Adrenal gland (tissue), 12 donors: ENCODE measurements around the gene ALG1. TPM values are rescaled to one million over a fixed set of nuclear protein-coding genes. Genes with fewer than 3 reads are reported as not detected.

Experiments used
- DNase-seq, 7 donors: peaks; one replicate each; pipeline ENCODE4 v3.0.0-alpha.2; 2019 to 2020
- H3K27ac ChIP-seq, 5 donors: fragments of 200-600 bp; sonication (generic) in 4 of 5; 1 replicate in 3 of 5; 2 replicates in 2 of 5; pipeline versions ENCODE4 v1.5.1 to v1.8.0; 2016 to 2020; ENCODE audit warnings: mild to moderate bottlenecking in 1 of 5
- H3K27me3 ChIP-seq: fragments of 200-600 bp; 2 replicates; pipeline ENCODE4 v1.8.0; 2021
- H3K36me3 ChIP-seq, 2 donors: fragments of 200-600 bp; replicated peaks in 1 of 2; 1 replicate in 1 of 2; 2 replicates in 1 of 2; pipeline versions ENCODE4 v1.5.1 to v1.8.0; 2018 to 2022
- H3K4me1 ChIP-seq, 2 donors: fragments of 200-600 bp; replicated peaks in 1 of 2; 1 replicate in 1 of 2; 2 replicates in 1 of 2; pipeline versions ENCODE4 v1.5.1 to v1.8.0; 2018 to 2021
- H3K4me3 ChIP-seq, 4 donors: fragments of 200-600 bp; sonication (generic) in 3 of 4; one replicate each; pipeline ENCODE4 v1.5.1; 2016 to 2018
- H3K9me3 ChIP-seq, 3 donors: fragments of 200-600 bp; sonication (generic) in 1 of 3; replicated peaks in 1 of 3; 1 replicate in 2 of 3; 2 replicates in 1 of 3; pipeline versions ENCODE4 v1.5.1 to v1.8.0; 2016 to 2021
- POLR2A ChIP-seq, 2 donors: fragments of 450-650 bp; IDR thresholded peaks; one replicate each; pipeline ENCODE4 v1.6.1; 2017; ENCODE audit warnings: antibody characterized with exemption in 2 of 2, mild to moderate bottlenecking in 2 of 2, moderate library complexity in 1 of 2
- WGBS, 4 donors: extraction: QIAGEN DNeasy Blood & Tissue Kit in 2 of 4; methylation state at CpG; one replicate each; pipeline versions ENCODE4 v1.1.5 to v1.1.7; 2013 to 2017; 5-methylcytosine and 5-hydroxymethylcytosine counted together
- intact Hi-C, 2 donors: fragments of 100-400 bp; cut with DNase I; formaldehyde crosslinking; loops; one replicate each; pipeline versions ENCODE4 v1.14.1 to v1.15.0; 2022 to 2023
- polyA plus RNA-seq, 3 donors: library from polyadenylated mRNA; stranded (reverse); fragments of 200-250 nt in 2 of 3; fragments of 350-450 nt in 1 of 3; fragmentation: Illumina TruSeq in 1 of 3; extraction: RNeasy Lipid Tissue Mini Kit (QIAGEN cat#74804) in 1 of 3; gene quantifications; one replicate each; pipeline ENCODE4 v1.2.3, GENCODE V29; 2013 to 2014
- total RNA-seq, 9 donors: library from RNA; depleted of rRNA in 4 of 9; stranded (reverse); fragments of >200 nt in 4 of 9; fragments of 120-200 nt in 1 of 9; fragmentation: NEBNext Ultra II Directional in 1 of 9; extraction: Animal tissue kit (Norgen Biotek cat#: 25700) in 1 of 9; gene quantifications; one replicate each; pipeline versions ENCODE4 v1.1.0 to v1.2.4, GENCODE V29; 2013 to 2023
- TF ChIP-seq, protein P1 (sequence below), 6 experiments: fragments of 450-650 bp in 4 of 6; fragments of 200-600 bp in 2 of 6; sonication (generic) in 1 of 6; IDR thresholded peaks; 1 replicate in 5 of 6; 2 replicates in 1 of 6; pipeline versions ENCODE4 v1.5.1 to v1.8.0; 2016 to 2021; ENCODE audit warnings: antibody characterized with exemption in 6 of 6, mild to moderate bottlenecking in 2 of 6, moderate library complexity in 1 of 6
- donor health status: healthy with polysubstance abuse.
- donor health status: Bipolar disorder and iron deficiency.
- donor health status: DM: yes; HTN: yes; CAD: no.
- donor health status: DM: no; HTN: no; CAD: no.
- donor health status: DM: no; HTN: no; CAD: no.
- donor health status: DM: yes; HTN: yes; CAD: no.

ALG1 gene
- total and polyA plus RNA-seq, 12 donors, result 19.2 to 207 (median 41.3) TPM

DNA sequence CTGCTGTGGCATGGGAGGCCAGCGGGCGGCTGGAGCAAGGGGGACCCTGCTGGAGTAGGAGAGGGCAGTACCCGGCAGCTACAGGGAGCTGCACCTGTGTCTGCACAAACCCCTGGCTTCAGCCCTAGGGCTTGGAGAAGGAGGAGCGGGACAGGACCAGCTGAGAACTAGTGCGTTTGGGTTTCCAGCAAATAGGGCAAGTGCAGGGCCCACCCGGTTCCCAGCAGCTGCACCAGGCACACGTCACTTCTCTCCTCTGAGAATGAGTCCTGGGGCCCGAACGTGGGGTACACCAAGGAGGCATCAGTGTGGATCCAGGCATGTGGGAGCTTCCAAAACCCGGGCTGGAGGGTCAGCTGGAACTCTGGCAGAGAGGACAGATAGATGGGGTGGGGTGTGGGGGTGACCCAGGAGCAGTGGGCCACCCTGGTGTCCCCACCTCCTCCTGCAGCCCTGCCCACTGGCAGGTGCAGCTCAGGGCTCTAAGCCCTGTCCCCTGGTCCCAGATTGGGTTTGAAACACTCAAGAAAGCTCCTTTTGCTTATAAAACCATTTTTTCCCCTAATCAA, 11.5 kb upstream of the ALG1 start:
- Histone ChIP-seq H3K27me3 (no peaks in the 10 kb centered on the region), H3K4me3 (no peak overlapping the region), H3K36me3 (no peaks in the 10 kb centered on the region), H3K4me1 (no peaks in the 10 kb centered on the region), H3K9me3 (no peaks in the 10 kb centered on the region), H3K27ac (no peak overlapping the region)
- DNase-seq, result no peak
- intact Hi-C loops, result no loop called here
- 80 to 84% (median 81%) methylated on average over 3 to 10 of the region's 10 CpGs for WGBS, 4 donors
- TF ChIP-seq, protein P1, sequence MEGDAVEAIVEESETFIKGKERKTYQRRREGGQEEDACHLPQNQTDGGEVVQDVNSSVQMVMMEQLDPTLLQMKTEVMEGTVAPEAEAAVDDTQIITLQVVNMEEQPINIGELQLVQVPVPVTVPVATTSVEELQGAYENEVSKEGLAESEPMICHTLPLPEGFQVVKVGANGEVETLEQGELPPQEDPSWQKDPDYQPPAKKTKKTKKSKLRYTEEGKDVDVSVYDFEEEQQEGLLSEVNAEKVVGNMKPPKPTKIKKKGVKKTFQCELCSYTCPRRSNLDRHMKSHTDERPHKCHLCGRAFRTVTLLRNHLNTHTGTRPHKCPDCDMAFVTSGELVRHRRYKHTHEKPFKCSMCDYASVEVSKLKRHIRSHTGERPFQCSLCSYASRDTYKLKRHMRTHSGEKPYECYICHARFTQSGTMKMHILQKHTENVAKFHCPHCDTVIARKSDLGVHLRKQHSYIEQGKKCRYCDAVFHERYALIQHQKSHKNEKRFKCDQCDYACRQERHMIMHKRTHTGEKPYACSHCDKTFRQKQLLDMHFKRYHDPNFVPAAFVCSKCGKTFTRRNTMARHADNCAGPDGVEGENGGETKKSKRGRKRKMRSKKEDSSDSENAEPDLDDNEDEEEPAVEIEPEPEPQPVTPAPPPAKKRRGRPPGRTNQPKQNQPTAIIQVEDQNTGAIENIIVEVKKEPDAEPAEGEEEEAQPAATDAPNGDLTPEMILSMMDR (IDR thresholded peaks at IDR 0.05), result no peak
- TF ChIP-seq POLR2A (IDR thresholded peaks at IDR 0.05), result no peak

DNA sequence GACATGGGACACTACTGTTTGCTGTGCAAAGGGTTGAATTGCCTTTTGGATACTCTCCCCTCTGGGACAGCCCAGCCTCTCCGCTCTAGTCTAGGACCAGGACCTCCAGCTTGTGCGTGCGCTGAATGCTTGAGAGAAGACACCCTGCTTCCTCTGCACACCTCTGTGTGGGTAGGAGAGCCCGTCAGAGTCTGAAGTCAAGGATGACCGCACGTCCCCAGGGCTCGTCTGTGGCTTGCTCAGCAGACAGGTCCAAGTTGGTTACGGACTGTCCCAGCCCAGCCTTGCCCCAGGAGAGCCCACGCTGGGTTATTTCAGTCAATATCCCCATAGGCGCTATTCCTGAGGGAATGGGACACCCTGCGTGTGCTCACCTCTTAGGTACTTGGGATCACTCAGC, 9.6 kb upstream of the ALG1 start:
- no peaks in the 10 kb centered on the region for H3K27me3 ChIP-seq
- TF ChIP-seq, protein P1 (IDR thresholded peaks at IDR 0.05), result no peak
- no peak for TF ChIP-seq POLR2A (IDR thresholded peaks at IDR 0.05)
- no peaks in the 10 kb centered on the region for H3K9me3 ChIP-seq
- H3K4me1 ChIP-seq, result no peaks in the 10 kb centered on the region
- WGBS, 4 donors, result 89 to 95% (median 92%) methylated on average over 5 to 11 of the region's 11 CpGs
- H3K27ac ChIP-seq, result no peak overlapping the region
- no peaks in the 10 kb centered on the region for H3K36me3 ChIP-seq
- H3K4me3 ChIP-seq, result no peak overlapping the region
- intact Hi-C loops, result no loop called here
- DNase-seq, result no peak

DNA sequence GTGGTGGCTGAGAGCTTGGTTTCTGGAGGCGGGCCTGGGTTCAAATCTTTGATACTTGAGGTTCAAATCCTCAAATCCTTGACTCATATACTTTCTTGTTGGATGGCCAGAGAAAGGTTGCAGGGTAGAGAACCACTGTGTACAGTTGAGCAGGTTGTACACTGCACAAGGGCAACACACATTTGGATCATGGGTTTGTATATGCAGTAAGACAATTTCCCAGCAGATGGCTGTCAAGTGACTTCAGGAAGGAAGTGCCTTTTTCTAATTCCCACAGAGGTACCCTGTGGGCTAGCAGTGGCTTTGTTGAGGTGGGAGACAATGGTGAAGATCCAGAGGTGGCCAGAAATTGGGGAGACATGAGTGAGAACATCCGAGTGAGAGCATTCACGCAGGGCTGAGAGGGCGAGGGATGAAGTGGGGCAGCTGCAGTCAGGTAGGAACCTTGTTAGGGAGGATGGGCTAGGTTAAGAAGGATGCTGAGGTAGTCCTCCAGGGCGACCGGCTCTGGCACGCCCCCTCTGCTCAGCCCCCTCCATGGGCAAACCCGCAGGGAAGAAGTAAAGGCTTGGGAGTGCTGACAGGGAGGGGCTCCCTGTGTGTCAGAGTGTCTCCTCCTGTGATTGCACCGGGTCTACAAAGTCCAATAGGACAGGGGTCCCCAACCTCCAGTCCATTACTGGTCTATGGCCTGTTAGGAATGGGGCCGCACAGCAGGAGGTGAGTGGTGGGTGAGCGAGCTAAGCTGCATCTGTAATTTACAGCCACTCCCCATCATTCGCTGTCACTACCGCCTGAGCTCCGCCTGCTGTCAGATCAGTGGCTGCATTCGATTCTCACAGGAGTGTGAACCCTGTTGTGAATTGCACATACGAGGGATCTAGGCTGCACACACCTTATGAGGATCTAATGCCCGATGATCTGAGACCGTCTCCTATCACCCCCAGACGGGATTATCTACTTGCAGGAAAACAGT, 8.6 kb upstream of the ALG1 start:
- Histone ChIP-seq H3K9me3 (no peaks in the 10 kb centered on the region), H3K36me3 (no peaks in the 10 kb centered on the region), H3K27me3 (no peaks in the 10 kb centered on the region), H3K27ac (no peak overlapping the region), H3K4me1 (no peaks in the 10 kb centered on the region), H3K4me3 (no peak overlapping the region)
- WGBS, 4 donors, result 71 to 75% (median 72%) methylated on average over 17 to 19 of the region's 19 CpGs
- DNase-seq, result no peak
- intact Hi-C loops, result no loop called here
- TF ChIP-seq POLR2A (IDR thresholded peaks at IDR 0.05), result no peak
- TF ChIP-seq, protein P1 (IDR thresholded peaks at IDR 0.05), result no peak

- DNase-seq, result no peak
- TF ChIP-seq, protein P1 (IDR thresholded peaks at IDR 0.05), result no peak
- no peak for TF ChIP-seq POLR2A (IDR thresholded peaks at IDR 0.05)
Measured at GRCh38 chr16:5064915-5065314, 6.7 kb upstream of the ALG1 start.

More at GRCh38 chr16:5064915-5065314, 6.7 kb upstream of the ALG1 start:
- no peaks in the 10 kb centered on the region for H3K36me3 ChIP-seq
- H3K4me3 ChIP-seq, result no peak overlapping the region
- 58 to 71% (median 63%) methylated on average over 6 to 7 of the region's 7 CpGs for WGBS, 4 donors
- H3K27ac ChIP-seq, result no peak overlapping the region
- no peaks in the 10 kb centered on the region for H3K9me3 ChIP-seq
- H3K27me3 ChIP-seq, result no peaks in the 10 kb centered on the region
- no peaks in the 10 kb centered on the region for H3K4me1 ChIP-seq
- intact Hi-C loops, result no loop called here
